Subcutaneous adipose tissue (tissue), 4 donors: ENCODE measurements around the gene PSD2. TPM values are rescaled to one million over a fixed set of nuclear protein-coding genes. Genes with fewer than 3 reads are reported as not detected.

ENCODE experiments used
- CTCF ChIP-seq: fragments of 450-650 bp; IDR thresholded peaks from one replicate; pipeline ENCODE4 v1.5.1; 2016; ENCODE audit warnings: low read depth, mild to moderate bottlenecking, control low read depth, antibody characterized with exemption, moderate library complexity
- total RNA-seq, 4 donors: library from RNA; depleted of rRNA; stranded (reverse); fragments of >200 nt; gene quantifications; one replicate each; pipeline ENCODE4 v1.1.0, GENCODE V29; 2016

PSD2 gene
- total RNA-seq, 4 donors from 2014 or later, result 0.17 TPM; not detected in 3

DNA sequence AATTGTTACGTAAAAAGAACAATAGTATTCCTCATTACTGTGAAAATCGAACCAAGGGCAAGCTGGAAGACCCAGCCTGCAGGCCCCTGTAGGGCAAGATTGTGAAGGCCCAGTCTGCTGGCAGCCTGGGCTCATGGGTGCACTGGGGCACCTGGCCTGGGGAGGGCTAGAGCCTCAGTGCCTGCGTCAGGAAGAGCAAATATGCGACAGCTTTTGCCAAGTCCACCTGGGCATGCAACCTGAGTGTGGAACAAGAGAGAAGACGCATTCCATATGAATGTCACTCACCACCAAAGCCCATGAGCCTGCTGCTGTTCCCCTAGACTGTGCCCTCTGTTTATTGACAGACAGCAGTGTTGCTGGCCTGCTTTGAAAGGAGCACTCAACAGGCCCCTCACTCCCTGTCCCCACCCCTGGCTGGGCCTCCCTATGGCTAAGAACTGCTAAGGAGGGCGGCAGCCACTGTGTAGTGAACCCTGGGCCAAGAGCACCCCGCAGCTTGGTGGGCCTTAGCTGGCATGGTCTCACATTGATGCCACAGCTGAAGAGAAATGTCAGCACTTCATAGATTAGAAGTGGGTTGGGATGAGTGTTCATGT is 28.2 kb downstream of the PSD2 start:
- TF ChIP-seq CTCF, result no peak

- no peak for TF ChIP-seq CTCF
Observed at GRCh38 chr5:139825690-139826089, 30.1 kb downstream of the PSD2 start.

DNA sequence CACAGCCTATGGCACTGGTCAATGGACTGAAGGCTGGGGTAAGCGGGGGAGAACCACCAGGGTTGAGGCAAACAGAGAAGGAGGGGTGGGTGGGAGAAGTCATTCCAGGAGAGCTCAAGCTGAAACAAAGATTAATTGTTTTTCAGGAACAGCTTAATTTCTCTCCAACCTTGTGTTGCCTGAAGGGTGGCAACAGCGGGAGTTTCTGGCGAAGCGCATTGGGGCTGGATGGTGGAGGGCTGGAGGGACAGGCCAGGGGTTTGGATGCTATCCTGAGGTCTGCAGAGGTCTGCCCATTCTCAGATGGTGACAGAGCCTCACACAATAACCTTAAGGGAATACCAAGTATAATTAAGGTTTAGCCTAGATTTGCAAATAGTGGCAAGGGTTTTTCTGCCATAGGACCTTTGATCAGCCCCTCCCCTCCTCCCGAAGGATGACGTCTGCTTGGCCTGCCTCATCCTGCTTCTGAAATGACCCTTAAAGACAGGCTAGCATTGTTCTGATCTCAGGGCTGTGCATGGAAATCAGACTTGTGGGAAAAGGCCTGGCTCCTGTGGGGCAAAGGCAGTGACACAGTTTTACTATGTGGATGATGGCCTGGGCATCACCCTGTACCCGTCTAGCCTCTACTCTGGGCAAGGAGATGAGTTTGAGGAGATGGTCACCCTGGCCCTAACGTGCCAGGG is 32.7 kb downstream of the PSD2 start:
- TF ChIP-seq CTCF, result no peak

GRCh38 chr5:139829471-139829870 is 33.9 kb downstream of the PSD2 start:
- no peak for TF ChIP-seq CTCF

DNA sequence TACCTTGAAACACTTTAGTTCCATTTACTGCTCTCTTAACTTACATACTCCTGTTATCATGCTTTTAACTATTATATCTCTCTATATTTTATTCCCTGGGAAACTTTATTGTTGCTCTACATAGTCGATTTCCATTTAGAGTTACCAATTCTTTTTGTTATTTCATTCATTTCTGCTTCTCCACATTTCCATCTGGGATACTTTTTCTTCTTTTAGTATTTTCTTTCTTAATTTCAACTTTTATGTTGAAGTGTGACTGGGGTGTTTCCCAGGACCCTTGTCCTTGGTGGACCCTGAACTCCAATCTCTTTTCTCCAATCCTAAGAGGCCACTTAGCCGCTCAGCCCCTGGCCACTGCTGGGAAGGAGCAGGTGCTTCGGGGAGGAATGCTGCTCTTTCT is 36.0 kb downstream of the PSD2 start:
- TF ChIP-seq CTCF, result no peak

- TF ChIP-seq CTCF, result no peak
Observed at GRCh38 chr5:139833525-139833924, 37.9 kb downstream of the PSD2 start.

- TF ChIP-seq CTCF, result no peak
Observed at GRCh38 chr5:139835656-139836055, 40.0 kb downstream of the PSD2 start.
